HEK293 (cell line): Measurements from ENCODE around the gene GOLGA6L7.

ENCODE experiments used
- ATF2 ChIP-seq: fragments of 450-650 bp; formaldehyde crosslinking; IDR thresholded peaks from 2 replicates; pipeline ENCODE4 v1.5.1; 2016; ENCODE audit warnings: missing biosample characterization, missing genetic modification characterization, low read depth
- BCL11A ChIP-seq: fragments of 450-650 bp; formaldehyde crosslinking; IDR thresholded peaks from 2 replicates; pipeline ENCODE4 v1.5.1; 2016; ENCODE audit warnings: low read depth, missing biosample characterization, missing genetic modification characterization
- CTCF ChIP-seq: fragments of 450-650 bp; formaldehyde crosslinking; IDR thresholded peaks from 2 replicates; pipeline ENCODE4 v1.5.1; 2016; ENCODE audit warnings: missing biosample characterization, missing genetic modification characterization
- TSHZ1 ChIP-seq: fragments of 450-650 bp; formaldehyde crosslinking; IDR thresholded peaks from 2 replicates; pipeline ENCODE4 v1.5.1; 2016; ENCODE audit warnings: missing biosample characterization, missing genetic modification characterization, borderline replicate concordance
- ZNF341 ChIP-seq: fragments of 450-650 bp; formaldehyde crosslinking; IDR thresholded peaks from 2 replicates; pipeline ENCODE4; 2016; ENCODE audit warnings: low read depth, missing biosample characterization, missing genetic modification characterization
- ZNF391 ChIP-seq: fragments of 450-650 bp; formaldehyde crosslinking; IDR thresholded peaks from 2 replicates; pipeline ENCODE4 v1.5.1; 2016; ENCODE audit warnings: low read depth, missing biosample characterization, missing genetic modification characterization, borderline replicate concordance
- ZNF624 ChIP-seq: fragments of 450-650 bp; formaldehyde crosslinking; IDR thresholded peaks from 2 replicates; pipeline ENCODE4 v1.5.1; 2017; ENCODE audit warnings: missing biosample characterization, missing genetic modification characterization

GRCh38 chr15:28897861-28898585 lies 49.6 kb upstream of the GOLGA6L7 start:
- TF ChIP-seq CTCF (tag by site-specific recombination) = no peak
- TF ChIP-seq ATF2 = no peak
- no peak for TF ChIP-seq TSHZ1 (tag by site-specific recombination)
- TF ChIP-seq ZNF341 (tag by site-specific recombination) = no peak
- TF ChIP-seq BCL11A (tag by site-specific recombination) = no peak
- TF ChIP-seq ZNF391 (tag by site-specific recombination) = no peak
- no peak for TF ChIP-seq ZNF624 (tag by site-specific recombination)
